NCI-H1417 (cell line): ENCODE measurements around the gene PITX1.

Experiments
- DNase-seq, 3 experiments: peaks; one replicate each; lab custom pipeline; 2025; lab: John Stamatoyannopoulos, UW

PITX1 gene

GRCh38 chr5:135062216-135063055 lies 28.4 kb upstream of the PITX1 start:
- DNase-seq: no peak

DNA sequence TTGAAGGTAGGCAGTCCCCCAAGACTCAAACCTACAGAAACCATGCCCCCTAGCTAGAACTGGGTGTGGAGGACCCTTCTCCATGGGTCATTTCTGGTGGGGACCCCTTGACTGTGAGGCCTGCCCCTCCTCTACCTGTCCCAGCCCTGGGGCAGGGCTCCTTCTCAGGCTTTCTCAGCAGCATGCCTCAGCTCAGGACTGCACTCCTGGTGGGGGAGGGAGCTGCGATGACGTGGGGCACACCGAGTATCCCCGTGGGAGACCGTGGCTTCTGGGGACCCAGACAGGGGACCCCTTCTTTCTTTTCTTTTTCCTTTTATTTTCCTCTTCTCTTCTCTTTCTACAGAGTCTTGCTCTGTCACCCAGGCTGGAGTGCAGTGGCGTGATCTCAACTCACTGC lies 27.0 kb upstream of the PITX1 start:
- no peak for DNase-seq

DNA sequence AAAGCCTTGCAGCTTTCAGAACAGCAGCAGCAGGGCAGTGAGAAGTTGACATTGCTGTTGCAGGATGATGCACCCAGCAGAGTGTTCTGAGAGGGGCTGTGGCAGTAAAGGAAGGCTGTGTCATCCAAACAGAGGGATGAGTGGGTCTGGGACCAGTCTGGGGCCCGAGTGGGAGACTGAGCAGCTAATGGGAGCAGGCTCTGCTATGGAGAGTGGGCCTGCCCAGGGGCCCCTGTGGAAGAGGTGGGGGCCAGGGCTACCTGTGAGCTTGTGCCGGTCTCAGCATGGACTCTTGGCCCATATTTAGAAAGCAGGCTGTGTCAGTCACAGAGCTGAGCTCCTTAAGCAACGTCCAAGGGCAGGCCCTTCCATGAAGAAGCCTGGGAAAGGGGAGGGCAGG lies 26.0 kb upstream of the PITX1 start:
- DNase-seq: no peak

GRCh38 chr5:135059000-135059923 lies 25.2 kb upstream of the PITX1 start:
- DNase-seq: no peak

GRCh38 chr5:135058331-135058732 lies 24.3 kb upstream of the PITX1 start:
- no peak for DNase-seq

DNA sequence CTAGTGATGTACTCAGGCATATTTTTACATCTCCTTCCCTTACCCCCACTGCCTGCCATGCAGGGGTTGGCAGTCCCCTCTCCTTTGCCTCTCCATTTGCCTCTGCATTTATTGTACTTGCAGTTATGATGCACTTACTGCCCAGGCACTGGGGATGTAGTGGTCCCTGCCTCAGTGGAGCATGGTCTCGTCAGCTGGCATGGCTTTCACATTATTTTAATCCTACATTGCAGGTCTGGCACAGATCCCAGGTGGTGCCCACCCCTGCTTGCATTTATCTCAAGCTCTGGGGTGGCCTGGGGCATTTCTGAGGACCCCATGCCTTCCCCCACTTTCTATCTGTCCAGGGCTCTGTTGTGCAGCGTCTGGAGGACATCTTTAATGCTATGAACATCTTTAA lies 23.2 kb upstream of the PITX1 start:
- DNase-seq: no peak

DNA sequence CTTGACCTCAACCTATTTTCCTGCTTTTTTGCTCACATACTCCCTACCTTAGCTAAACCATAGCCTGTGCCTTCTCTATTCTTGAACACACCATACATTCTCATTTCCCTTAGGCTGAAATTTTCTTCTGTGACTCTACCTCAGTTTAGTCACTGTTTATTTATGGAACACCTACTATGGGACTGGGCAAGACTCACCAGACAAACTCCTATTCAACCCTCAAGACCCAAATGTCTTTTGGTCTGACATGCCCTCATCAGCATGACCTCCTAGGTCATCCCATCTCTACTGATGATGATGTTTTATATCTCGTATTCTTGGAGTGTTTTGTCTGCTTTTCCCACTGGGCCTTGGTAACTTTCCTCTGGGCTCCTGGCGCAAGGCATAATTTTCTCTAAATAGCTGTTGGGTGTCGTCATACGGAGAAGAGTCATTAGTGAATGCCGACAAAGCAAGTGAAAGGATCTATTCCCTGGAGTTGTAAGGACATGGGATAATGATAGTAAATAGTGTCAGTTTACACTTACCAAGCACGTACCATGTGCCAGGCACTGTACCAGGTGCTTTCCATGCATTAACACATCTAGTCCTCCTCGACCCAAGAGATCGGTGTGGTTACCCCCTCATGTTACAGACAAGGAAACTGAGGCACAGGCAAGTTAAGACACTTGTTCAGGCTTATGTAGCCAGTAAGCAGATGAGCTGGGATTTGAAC lies 22.4 kb upstream of the PITX1 start:
- no peak for DNase-seq

DNA sequence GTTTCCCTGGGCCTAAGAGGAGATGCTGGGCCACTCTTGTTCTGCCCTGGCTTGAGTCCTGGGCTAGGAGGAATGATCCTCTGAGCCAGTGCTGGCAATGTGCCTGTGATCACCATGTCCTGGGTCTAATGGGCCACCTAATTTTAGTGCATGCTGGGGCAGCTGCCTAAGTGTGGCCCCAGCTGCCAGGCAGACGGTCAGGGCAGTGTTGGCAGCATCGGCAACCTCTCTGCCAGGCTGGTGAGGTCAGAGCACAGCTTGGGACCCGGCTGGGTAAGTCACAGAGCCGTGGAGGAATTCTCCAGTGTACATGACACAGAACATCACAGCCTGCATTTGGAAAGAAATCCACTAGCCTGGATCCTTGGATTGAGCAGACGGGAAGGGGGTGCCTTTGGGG lies 21.4 kb upstream of the PITX1 start:
- DNase-seq: no peak

DNA sequence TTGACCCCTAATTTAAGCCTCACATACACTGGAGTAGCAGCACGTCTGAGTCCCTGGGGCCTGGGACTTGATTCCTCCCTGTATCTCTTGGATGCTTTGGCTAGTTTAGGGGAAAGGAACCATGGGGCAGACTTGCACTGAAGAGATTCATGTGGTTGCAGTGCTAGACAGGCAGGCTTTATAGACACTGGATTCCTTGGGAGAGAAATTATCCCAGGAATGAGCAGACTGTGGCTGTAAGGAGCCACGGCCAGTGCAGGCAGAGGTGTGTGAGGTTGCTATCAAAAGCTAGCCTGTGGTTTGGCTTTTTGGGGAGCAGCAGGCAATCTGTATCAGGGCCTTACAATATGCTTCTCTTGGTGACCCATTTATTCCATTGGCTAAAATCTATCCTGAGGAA lies 20.5 kb upstream of the PITX1 start:
- no peak for DNase-seq

GRCh38 chr5:135053989-135054388 lies 20.0 kb upstream of the PITX1 start:
- DNase-seq: peak in 1 of 3 experiments; percentile 20

DNA sequence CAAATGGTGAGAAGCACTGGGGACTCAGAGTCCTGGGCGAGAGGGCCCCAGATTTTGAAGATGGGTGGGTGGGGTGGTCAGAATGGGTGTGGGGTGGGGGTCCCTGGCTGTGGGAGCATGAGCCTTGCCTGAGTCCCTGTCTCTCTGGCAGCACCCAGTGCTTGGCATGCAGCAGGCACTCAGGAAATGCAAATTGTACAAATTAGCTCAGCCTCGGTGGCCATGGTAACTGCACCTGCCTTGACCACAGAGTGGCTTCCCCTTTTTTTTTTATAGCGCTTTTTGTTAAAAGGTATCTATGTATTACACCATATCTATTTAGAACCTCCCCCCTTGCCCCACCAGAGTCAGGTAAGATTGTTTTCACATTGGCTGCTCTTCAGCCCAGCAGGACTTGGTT lies 19.2 kb upstream of the PITX1 start:
- peak; percentile 23 to 61 (median 32) for DNase-seq

DNA sequence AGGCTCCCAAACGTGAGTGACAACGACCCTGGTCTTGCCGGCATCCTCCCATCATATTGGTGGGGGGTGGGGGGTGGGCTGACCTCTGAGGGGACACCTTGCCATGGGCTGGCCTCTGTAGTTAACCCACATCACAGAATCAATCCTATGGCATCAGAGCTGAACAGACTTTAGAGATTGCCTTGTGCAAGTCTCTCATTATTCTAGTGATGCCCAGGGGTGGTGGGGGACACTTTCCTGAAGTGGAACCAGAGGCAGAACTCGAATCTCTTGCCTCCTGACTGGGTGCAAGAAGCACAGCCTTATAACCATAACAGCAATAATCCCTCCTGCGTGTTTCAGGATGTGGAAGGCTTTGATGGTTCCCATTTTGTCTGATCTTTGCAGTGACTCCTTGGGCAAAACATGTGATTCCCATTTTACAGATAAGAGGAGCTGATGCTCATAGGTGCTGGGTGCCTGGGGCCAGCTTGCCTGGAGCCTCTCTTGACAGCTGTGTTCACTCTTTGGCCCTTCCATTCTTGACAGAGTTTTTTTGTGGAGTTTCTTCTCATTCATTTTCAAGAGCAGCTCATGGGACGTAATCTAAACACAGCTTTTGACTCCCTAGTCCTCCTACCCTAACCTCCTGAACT lies 18.6 kb upstream of the PITX1 start:
- no peak for DNase-seq

DNA sequence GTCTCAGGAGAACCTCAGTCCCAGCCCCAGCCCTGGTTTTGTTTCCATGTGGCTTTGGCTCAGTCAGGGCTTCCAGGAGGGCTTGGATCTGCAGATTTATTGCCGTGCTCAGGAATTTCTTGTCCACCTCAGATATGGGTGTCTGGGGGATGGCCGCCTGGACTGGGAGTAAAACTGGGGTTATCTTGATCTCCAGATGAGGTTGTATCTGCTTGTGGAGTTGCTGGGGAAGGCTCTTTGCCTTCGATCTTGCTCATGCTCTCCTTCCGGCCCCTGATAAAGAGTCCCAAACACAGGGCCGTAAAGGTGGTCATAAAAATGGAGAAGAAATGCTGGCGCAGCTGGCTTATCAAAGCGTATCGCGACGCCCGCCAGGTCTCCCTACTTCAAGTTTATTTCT lies 17.8 kb upstream of the PITX1 start:
- DNase-seq: no peak

- no peak for DNase-seq
These were observed 17.4 kb upstream of the PITX1 start for GRCh38 chr5:135051399-135051798.

DNA sequence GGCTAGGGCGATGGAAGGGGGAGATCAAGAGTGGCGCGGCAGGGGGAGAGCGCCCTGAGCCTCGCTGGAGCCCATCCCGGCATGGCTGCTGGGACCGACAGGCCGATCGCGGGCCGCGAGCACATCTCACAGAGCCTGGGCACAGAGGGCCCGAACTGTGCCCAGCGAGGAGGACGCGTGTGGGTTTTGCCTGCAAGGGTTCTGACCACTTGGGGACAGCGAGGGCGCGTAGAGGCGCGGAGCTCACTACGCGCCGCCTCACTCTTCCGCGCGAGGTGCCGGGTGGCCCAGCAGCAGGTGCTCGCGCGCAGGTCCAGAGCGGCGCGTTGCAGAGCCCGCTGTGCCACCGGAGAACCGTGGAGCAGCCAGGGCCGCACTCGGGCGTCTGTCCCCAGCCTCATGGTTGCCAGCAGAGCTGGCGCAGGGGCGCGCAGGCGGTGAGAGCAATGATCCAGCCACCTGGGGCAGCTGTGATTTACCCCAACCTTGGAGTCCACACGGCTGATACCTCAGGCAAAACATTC lies 16.3 kb upstream of the PITX1 start:
- DNase-seq: no peak

GRCh38 chr5:135048930-135049329 lies 14.9 kb upstream of the PITX1 start:
- no peak for DNase-seq

- no peak for DNase-seq
These were observed 14.3 kb upstream of the PITX1 start for GRCh38 chr5:135048286-135048685.

- no peak for DNase-seq
These were observed 13.3 kb upstream of the PITX1 start for GRCh38 chr5:135047347-135047695.

DNA sequence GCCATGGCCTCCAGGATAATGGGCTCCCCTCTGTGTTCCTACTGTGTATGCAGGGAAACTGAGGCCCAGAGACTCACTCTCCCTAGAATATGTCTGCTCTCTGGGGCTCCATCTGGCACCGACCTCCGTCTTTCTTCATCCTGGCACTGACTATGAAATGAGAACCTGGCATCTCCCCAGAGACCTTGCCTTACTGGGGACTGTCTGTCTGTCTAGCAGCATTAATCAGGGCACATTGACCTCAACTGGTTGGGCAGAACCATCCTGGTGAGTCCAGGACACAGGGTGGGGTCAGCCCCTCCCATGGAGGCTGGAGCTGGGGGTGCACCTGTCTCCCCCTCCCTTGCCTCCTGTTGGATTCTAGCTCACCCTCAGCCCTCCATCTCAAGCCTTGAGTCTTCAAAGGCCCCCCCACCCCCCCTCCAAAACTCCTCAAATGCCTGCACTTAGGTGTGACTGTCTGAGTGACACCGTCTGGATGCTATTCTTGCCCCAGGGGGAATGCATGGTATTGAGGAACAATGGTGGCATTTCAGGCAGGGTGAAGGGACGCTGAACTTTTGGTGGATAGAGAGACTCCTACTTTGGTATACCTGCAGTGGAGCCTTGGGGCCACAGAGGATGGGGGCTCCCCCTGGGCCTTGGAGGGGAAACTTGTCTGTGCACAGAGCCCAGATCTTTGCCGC lies 12.8 kb upstream of the PITX1 start:
- no peak for DNase-seq

- no peak for DNase-seq
These were observed 11.5 kb upstream of the PITX1 start for GRCh38 chr5:135045488-135045887.

- DNase-seq: no peak
These were observed 8.6 kb upstream of the PITX1 start for GRCh38 chr5:135042595-135042994.
